HUES48 (cell line): ENCODE results near the gene PPM1L.
"Not testable (repeated sequence)": the region's sequence is repeated elsewhere in the genome, so short reads cannot be mapped to it uniquely, and the experiment has no call there.

Experiments used
- H3K27ac ChIP-seq: one replicate; pipeline ENCODE4 v1.7.0; 2013; ENCODE audit warnings: low read depth, low read length, inconsistent platforms
- H3K27me3 ChIP-seq: 2 replicates; pipeline ENCODE4 v1.6.1; 2013; ENCODE audit warnings: mild to moderate bottlenecking, low read length; ENCODE audit not compliant: control insufficient read depth, insufficient read depth
- H3K36me3 ChIP-seq: 2 replicates; pipeline ENCODE4 v1.6.1; 2013; ENCODE audit warnings: low read length; ENCODE audit not compliant: control insufficient read depth, insufficient read depth
- H3K4me1 ChIP-seq: 2 replicates; pipeline ENCODE4 v1.6.1; 2013; ENCODE audit warnings: mild to moderate bottlenecking, low read length; ENCODE audit not compliant: control insufficient read depth, insufficient read depth
- H3K4me3 ChIP-seq: 2 replicates; pipeline ENCODE4 v1.5.1; 2013; ENCODE audit warnings: mild to moderate bottlenecking, low read depth, low read length
- H3K9ac ChIP-seq: 2 replicates; pipeline ENCODE4 v1.6.1; 2013; ENCODE audit warnings: mild to moderate bottlenecking, low read depth, low read length, moderate library complexity
- H3K9me3 ChIP-seq: 2 replicates; pipeline ENCODE4 v1.6.1; 2013; ENCODE audit warnings: low read length; ENCODE audit not compliant: control insufficient read depth, insufficient read depth

Gene PPM1L

GRCh38 chr3:160981217-160981938 lies 225.3 kb downstream of the PPM1L start:
- Histone ChIP-seq H3K27ac (no peak overlapping the region), H3K9me3 (peaks cover 7% of the 10 kb centered on the region; the same call in 1 of the 2 replicates), H3K36me3 (no peaks in the 10 kb centered on the region; the same call in 1 of the 2 replicates), H3K4me1 (peaks cover 13% of the 10 kb centered on the region; the same call in 1 of the 2 replicates), H3K27me3 (no peaks in the 10 kb centered on the region), H3K4me3 (no peak overlapping the region), H3K9ac (no peak overlapping the region)

- Histone ChIP-seq H3K9ac (no peak overlapping the region), H3K27me3 (no peaks in the 10 kb centered on the region), H3K4me1 (peaks cover 13% of the 10 kb centered on the region; the same call in 1 of the 2 replicates), H3K36me3 (no peaks in the 10 kb centered on the region; the same call in 1 of the 2 replicates), H3K4me3 (no peak overlapping the region), H3K9me3 (peaks cover 7% of the 10 kb centered on the region; the same call in 1 of the 2 replicates), H3K27ac (no peak overlapping the region)
Observed at GRCh38 chr3:160982491-160982890, 226.5 kb downstream of the PPM1L start.

GRCh38 chr3:160983900-160984299 lies 227.9 kb downstream of the PPM1L start:
- H3K9me3 ChIP-seq, H3K36me3 ChIP-seq, H3K27ac ChIP-seq, H3K27me3 ChIP-seq, H3K9ac ChIP-seq, H3K4me3 ChIP-seq: not testable (repeated sequence)
- H3K4me1 ChIP-seq: peaks cover 13% of the 10 kb centered on the region; the same call in 1 of the 2 replicates

GRCh38 chr3:160986069-160986468 lies 230.0 kb downstream of the PPM1L start:
- no peak overlapping the region for H3K27ac ChIP-seq
- no peak overlapping the region for H3K4me3 ChIP-seq
- H3K9ac ChIP-seq: no peak overlapping the region
- peaks cover 13% of the 10 kb centered on the region; the same call in 1 of the 2 replicates for H3K4me1 ChIP-seq
- H3K36me3 ChIP-seq: no peaks in the 10 kb centered on the region; the same call in 1 of the 2 replicates
- H3K27me3 ChIP-seq: no peaks in the 10 kb centered on the region
- peaks cover 7% of the 10 kb centered on the region; the same call in 1 of the 2 replicates for H3K9me3 ChIP-seq

- Histone ChIP-seq H3K9ac (no peak overlapping the region), H3K4me1 (peaks cover 6% of the 10 kb centered on the region; the same call in 1 of the 2 replicates), H3K27ac (no peak overlapping the region), H3K9me3 (peaks cover 6% of the 10 kb centered on the region; the same call in 1 of the 2 replicates), H3K27me3 (no peaks in the 10 kb centered on the region), H3K4me3 (no peak overlapping the region), H3K36me3 (no peaks in the 10 kb centered on the region; the same call in 1 of the 2 replicates)
Observed at GRCh38 chr3:160987982-160988964, 232.2 kb downstream of the PPM1L start.

GRCh38 chr3:160990446-160990845 lies 234.4 kb downstream of the PPM1L start:
- no peak overlapping the region for H3K27ac ChIP-seq
- H3K4me1 ChIP-seq: no peaks in the 10 kb centered on the region
- H3K27me3 ChIP-seq: no peaks in the 10 kb centered on the region
- H3K9ac ChIP-seq: no peak overlapping the region
- no peak overlapping the region for H3K4me3 ChIP-seq
- H3K9me3 ChIP-seq: no peaks in the 10 kb centered on the region
- no peaks in the 10 kb centered on the region for H3K36me3 ChIP-seq

- H3K9me3 ChIP-seq: no peaks in the 10 kb centered on the region
- no peak overlapping the region for H3K9ac ChIP-seq
- no peaks in the 10 kb centered on the region for H3K36me3 ChIP-seq
- H3K27me3 ChIP-seq: no peaks in the 10 kb centered on the region
- H3K27ac ChIP-seq: no peak overlapping the region
- no peak overlapping the region for H3K4me3 ChIP-seq
- no peaks in the 10 kb centered on the region for H3K4me1 ChIP-seq
Observed at GRCh38 chr3:160992712-160993111, 236.7 kb downstream of the PPM1L start.

GRCh38 chr3:160996811-160997210 lies 240.8 kb downstream of the PPM1L start:
- Histone ChIP-seq H3K27ac (no peak overlapping the region), H3K9ac (no peak overlapping the region), H3K9me3 (no peaks in the 10 kb centered on the region), H3K4me3 (no peak overlapping the region), H3K36me3 (no peaks in the 10 kb centered on the region), H3K4me1 (peaks cover 10% of the 10 kb centered on the region; the same call in 1 of the 2 replicates), H3K27me3 (no peaks in the 10 kb centered on the region)

- Histone ChIP-seq H3K36me3 (no peaks in the 10 kb centered on the region), H3K4me1 (peaks cover 10% of the 10 kb centered on the region; the same call in 1 of the 2 replicates), H3K9me3 (no peaks in the 10 kb centered on the region), H3K9ac (no peak overlapping the region), H3K4me3 (no peak overlapping the region), H3K27me3 (no peaks in the 10 kb centered on the region), H3K27ac (no peak overlapping the region)
Observed at GRCh38 chr3:160998581-160998980, 242.6 kb downstream of the PPM1L start.

GRCh38 chr3:160999274-160999673 lies 243.2 kb downstream of the PPM1L start:
- Histone ChIP-seq H3K4me1 (peaks cover 10% of the 10 kb centered on the region; the same call in 1 of the 2 replicates), H3K36me3 (no peaks in the 10 kb centered on the region), H3K4me3 (no peak overlapping the region), H3K9me3 (no peaks in the 10 kb centered on the region), H3K9ac (no peak overlapping the region), H3K27ac (no peak overlapping the region), H3K27me3 (no peaks in the 10 kb centered on the region)
